ENCODE measurements around the gene AKAP11. TPM values are rescaled to one million over a fixed set of nuclear protein-coding genes. Genes with fewer than 3 reads are reported as not detected.

AKAP11 gene
- total and polyA plus RNA-seq, 9 of the 15 experiments (the other 6 are each of a cell fraction or from before 2014, with no cell fraction given) = 2.2 to 31.3 (median 10.9) TPM

DNA sequence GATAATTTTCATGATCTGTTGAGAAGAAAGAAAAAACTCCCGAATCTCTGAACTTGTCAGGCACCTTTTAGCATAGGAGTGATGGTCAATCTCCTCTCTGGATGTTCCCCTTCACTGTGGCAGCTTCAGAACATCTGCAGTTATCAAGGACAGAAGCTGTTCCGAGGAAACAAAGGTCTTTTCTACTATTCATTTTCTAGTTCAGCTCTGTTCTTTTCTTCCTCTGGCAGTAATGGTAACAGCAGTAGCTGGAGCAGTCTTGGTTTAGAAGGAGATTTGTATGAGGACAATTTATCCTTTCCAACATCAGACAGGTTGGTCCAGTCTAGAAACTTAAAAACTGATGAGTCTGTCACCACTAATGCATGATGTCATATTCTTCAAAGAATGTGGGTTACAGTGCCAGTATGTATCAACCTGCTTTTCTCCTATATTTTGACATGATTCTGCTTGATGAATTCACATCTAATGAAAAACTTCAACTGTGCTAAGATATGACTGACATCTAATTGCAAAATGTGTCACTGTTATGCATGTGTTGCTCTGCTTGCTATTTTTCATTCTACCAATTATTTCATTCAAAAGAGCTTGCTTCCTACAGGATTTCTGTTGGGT is 41.0 kb downstream of the AKAP11 start (continued):
- TF ChIP-seq, protein P1, sequence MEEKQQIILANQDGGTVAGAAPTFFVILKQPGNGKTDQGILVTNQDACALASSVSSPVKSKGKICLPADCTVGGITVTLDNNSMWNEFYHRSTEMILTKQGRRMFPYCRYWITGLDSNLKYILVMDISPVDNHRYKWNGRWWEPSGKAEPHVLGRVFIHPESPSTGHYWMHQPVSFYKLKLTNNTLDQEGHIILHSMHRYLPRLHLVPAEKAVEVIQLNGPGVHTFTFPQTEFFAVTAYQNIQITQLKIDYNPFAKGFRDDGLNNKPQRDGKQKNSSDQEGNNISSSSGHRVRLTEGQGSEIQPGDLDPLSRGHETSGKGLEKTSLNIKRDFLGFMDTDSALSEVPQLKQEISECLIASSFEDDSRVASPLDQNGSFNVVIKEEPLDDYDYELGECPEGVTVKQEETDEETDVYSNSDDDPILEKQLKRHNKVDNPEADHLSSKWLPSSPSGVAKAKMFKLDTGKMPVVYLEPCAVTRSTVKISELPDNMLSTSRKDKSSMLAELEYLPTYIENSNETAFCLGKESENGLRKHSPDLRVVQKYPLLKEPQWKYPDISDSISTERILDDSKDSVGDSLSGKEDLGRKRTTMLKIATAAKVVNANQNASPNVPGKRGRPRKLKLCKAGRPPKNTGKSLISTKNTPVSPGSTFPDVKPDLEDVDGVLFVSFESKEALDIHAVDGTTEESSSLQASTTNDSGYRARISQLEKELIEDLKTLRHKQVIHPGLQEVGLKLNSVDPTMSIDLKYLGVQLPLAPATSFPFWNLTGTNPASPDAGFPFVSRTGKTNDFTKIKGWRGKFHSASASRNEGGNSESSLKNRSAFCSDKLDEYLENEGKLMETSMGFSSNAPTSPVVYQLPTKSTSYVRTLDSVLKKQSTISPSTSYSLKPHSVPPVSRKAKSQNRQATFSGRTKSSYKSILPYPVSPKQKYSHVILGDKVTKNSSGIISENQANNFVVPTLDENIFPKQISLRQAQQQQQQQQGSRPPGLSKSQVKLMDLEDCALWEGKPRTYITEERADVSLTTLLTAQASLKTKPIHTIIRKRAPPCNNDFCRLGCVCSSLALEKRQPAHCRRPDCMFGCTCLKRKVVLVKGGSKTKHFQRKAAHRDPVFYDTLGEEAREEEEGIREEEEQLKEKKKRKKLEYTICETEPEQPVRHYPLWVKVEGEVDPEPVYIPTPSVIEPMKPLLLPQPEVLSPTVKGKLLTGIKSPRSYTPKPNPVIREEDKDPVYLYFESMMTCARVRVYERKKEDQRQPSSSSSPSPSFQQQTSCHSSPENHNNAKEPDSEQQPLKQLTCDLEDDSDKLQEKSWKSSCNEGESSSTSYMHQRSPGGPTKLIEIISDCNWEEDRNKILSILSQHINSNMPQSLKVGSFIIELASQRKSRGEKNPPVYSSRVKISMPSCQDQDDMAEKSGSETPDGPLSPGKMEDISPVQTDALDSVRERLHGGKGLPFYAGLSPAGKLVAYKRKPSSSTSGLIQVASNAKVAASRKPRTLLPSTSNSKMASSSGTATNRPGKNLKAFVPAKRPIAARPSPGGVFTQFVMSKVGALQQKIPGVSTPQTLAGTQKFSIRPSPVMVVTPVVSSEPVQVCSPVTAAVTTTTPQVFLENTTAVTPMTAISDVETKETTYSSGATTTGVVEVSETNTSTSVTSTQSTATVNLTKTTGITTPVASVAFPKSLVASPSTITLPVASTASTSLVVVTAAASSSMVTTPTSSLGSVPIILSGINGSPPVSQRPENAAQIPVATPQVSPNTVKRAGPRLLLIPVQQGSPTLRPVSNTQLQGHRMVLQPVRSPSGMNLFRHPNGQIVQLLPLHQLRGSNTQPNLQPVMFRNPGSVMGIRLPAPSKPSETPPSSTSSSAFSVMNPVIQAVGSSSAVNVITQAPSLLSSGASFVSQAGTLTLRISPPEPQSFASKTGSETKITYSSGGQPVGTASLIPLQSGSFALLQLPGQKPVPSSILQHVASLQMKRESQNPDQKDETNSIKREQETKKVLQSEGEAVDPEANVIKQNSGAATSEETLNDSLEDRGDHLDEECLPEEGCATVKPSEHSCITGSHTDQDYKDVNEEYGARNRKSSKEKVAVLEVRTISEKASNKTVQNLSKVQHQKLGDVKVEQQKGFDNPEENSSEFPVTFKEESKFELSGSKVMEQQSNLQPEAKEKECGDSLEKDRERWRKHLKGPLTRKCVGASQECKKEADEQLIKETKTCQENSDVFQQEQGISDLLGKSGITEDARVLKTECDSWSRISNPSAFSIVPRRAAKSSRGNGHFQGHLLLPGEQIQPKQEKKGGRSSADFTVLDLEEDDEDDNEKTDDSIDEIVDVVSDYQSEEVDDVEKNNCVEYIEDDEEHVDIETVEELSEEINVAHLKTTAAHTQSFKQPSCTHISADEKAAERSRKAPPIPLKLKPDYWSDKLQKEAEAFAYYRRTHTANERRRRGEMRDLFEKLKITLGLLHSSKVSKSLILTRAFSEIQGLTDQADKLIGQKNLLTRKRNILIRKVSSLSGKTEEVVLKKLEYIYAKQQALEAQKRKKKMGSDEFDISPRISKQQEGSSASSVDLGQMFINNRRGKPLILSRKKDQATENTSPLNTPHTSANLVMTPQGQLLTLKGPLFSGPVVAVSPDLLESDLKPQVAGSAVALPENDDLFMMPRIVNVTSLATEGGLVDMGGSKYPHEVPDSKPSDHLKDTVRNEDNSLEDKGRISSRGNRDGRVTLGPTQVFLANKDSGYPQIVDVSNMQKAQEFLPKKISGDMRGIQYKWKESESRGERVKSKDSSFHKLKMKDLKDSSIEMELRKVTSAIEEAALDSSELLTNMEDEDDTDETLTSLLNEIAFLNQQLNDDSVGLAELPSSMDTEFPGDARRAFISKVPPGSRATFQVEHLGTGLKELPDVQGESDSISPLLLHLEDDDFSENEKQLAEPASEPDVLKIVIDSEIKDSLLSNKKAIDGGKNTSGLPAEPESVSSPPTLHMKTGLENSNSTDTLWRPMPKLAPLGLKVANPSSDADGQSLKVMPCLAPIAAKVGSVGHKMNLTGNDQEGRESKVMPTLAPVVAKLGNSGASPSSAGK (IDR thresholded peaks at IDR 0.05) = no peak
- TF ChIP-seq GTF2E2 (tag; IDR thresholded peaks at IDR 0.05) (no peak), EHMT2 (IDR thresholded peaks at IDR 0.05) (no peak), ZNF224 (CRISPR knock-in tag; IDR thresholded peaks at IDR 0.05) (no peak), TCFL5 (CRISPR knock-in tag; conservative IDR thresholded peaks at IDR 0.05) (no peak), MXI1 (IDR thresholded peaks at IDR 0.05; ENCODE audit: low read depth, low read length) (no peak), NBN (IDR thresholded peaks at IDR 0.05; ENCODE audit: low read depth) (no peak), HDAC2 (IDR thresholded peaks at IDR 0.05) (no peak), BRCA1 (IDR thresholded peaks at IDR 0.05) (no peak), BRCA1 (CRISPR knock-in tag; IDR thresholded peaks at IDR 0.05) (no peak)

All from K562 (cell line).